Measurements from ENCODE around the gene GNB1. TPM values are rescaled to one million over a fixed set of nuclear protein-coding genes. Genes with fewer than 3 reads are reported as not detected.
A peak's percentile ranks its signal among the peaks of the same experiment; 100 is the strongest.

The GNB1 gene
- total RNA-seq, 1 experiment from 2014 or later = 339 TPM

GRCh38 chr1:1833456-1833855 is 57.4 kb downstream of the GNB1 start:
- ATAC-seq = no peak
- Mint-ChIP-seq H3K36me3 (peaks cover 43% of the 10 kb centered on the region), H3K4me1 (peaks cover 21% of the 10 kb centered on the region), H3K9me3 (no peaks in the 10 kb centered on the region), H3K27ac (peak overlapping the region; percentile 95), H3K4me3 (no peak overlapping the region), H3K27me3 (ENCODE audit: low read depth) (no peaks in the 10 kb centered on the region)
- no peak for DNase-seq (ENCODE audit: low spot score)
- TF ChIP-seq ZBTB21 (CRISPR knock-in tag; IDR thresholded peaks at IDR 0.05; ENCODE audit: borderline replicate concordance) (no peak), TEAD1 (CRISPR knock-in tag; IDR thresholded peaks at IDR 0.05) (no peak), AR (CRISPR knock-in tag; IDR thresholded peaks at IDR 0.05) (no peak), GRHL2 (CRISPR knock-in tag; IDR thresholded peaks at IDR 0.05; ENCODE audit: insufficient replicate concordance, severe bottlenecking) (no peak), MAX (CRISPR knock-in tag; IDR thresholded peaks at IDR 0.05) (no peak), CTCF (IDR thresholded peaks at IDR 0.05) (no peak), ZNF263 (CRISPR knock-in tag; IDR thresholded peaks at IDR 0.05; ENCODE audit: low read depth) (no peak), PREB (CRISPR knock-in tag; IDR thresholded peaks at IDR 0.05; ENCODE audit: borderline replicate concordance) (no peak), CDX4 (CRISPR knock-in tag; IDR thresholded peaks at IDR 0.05; ENCODE audit: borderline replicate concordance) (no peak)
- ChIA-PET POLR2A (interaction anchor here (1.3 kb wide), 1 partner anchor 13 kb away, joined by 3 read pairs; no protein-coding TSS in a partner anchor), CTCF (interaction anchor here (1.0 kb wide), 1 partner anchor 44 kb away, joined by 4 read pairs; no protein-coding TSS in a partner anchor)

GRCh38 chr1:1832820-1833219 is 58.1 kb downstream of the GNB1 start:
- POLR2A ChIA-PET = interaction anchor here (1.3 kb wide), 1 partner anchor 13 kb away, joined by 3 read pairs; no protein-coding TSS in a partner anchor
- DNase-seq (ENCODE audit: low spot score) = no peak
- no peak for TF ChIP-seq JAZF1 (CRISPR knock-in tag; IDR thresholded peaks at IDR 0.05)
- TF ChIP-seq ERG (CRISPR knock-in tag; IDR thresholded peaks at IDR 0.05) = no peak
- no peak for TF ChIP-seq SP1 (CRISPR knock-in tag; conservative IDR thresholded peaks at IDR 0.05)
- no peak for TF ChIP-seq ARID4B (CRISPR knock-in tag; IDR thresholded peaks at IDR 0.05; ENCODE audit: borderline replicate concordance)
- TF ChIP-seq E2F4 (CRISPR knock-in tag; IDR thresholded peaks at IDR 0.05; ENCODE audit: borderline replicate concordance, low read depth) = no peak
- no peak for TF ChIP-seq OVOL2 (CRISPR knock-in tag; IDR thresholded peaks at IDR 0.05; ENCODE audit: borderline replicate concordance)
- no peak for TF ChIP-seq ZNF416 (CRISPR knock-in tag; IDR thresholded peaks at IDR 0.05)
- TF ChIP-seq ZNF671 (CRISPR knock-in tag; IDR thresholded peaks at IDR 0.05) = no peak
- no peak for TF ChIP-seq RORB (CRISPR knock-in tag; IDR thresholded peaks at IDR 0.05)
- no peak for TF ChIP-seq ATF3 (CRISPR knock-in tag; conservative IDR thresholded peaks at IDR 0.05)
- no peak for TF ChIP-seq NR1H2 (CRISPR knock-in tag; IDR thresholded peaks at IDR 0.05)
- no peak for TF ChIP-seq MAX (CRISPR knock-in tag; IDR thresholded peaks at IDR 0.05)

More at GRCh38 chr1:1832820-1833219, 58.1 kb downstream of the GNB1 start:
- CTCF ChIA-PET = no interaction called here
- peaks cover 25% of the 10 kb centered on the region for H3K4me1 Mint-ChIP-seq
- peaks cover 39% of the 10 kb centered on the region for H3K36me3 Mint-ChIP-seq
- H3K9me3 Mint-ChIP-seq = no peaks in the 10 kb centered on the region
- ATAC-seq = no peak
- H3K27ac Mint-ChIP-seq = peak overlapping the region; percentile 95
- H3K4me3 Mint-ChIP-seq = no peak overlapping the region
- H3K27me3 Mint-ChIP-seq (ENCODE audit: low read depth) = no peaks in the 10 kb centered on the region

All from WTC11 (cell line).